ENCODE results near the gene ABCA2. TPM values are rescaled to one million over a fixed set of nuclear protein-coding genes. Genes with fewer than 3 reads are reported as not detected.

Gene ABCA2
- total RNA-seq, 3 donors from 2014 or later = 17.0 to 30.6 (median 18.9) TPM

DNA sequence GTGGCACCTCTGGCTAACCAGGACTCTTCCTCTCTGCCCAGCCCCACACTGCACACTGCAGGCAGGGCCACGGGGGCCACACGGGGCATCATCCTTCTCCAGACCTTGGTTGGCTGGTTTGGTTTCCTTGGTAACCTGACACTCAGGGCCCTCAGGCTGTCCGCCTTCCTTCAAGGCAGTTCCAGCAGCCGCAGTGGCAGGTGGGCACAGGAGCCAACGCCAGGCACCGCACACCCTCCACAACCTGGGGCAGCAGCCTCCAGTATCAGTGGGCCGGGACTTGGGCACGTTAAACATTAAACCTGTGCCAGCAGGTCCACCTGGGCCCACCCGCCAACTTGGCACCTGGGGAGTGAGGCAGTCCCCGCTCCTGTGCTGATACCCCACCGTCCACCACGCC lies 16.0 kb upstream of the ABCA2 start:
- Histone ChIP-seq H3K36me3 (no peaks in the 10 kb centered on the region), H3K27ac (peak overlapping the region in 1 of 2 donors; percentile 66), H3K4me3 (peak overlapping the region; percentile 28 to 91 (median 64)), H3K27me3 (peaks cover 5 to 17% of the 10 kb centered on the region in 2 donors), H3K9me3 (no peaks in the 10 kb centered on the region), H3K4me1 (peaks cover 10 to 12% of the 10 kb centered on the region in 2 donors)
- intact Hi-C loops (cut with DNase I; ENCODE audit: low total_unique reads) = no loop called here
- DNase-seq (ENCODE audit: low spot score in 2 of 2) = no peak
- no peak for TF ChIP-seq POLR2A (IDR thresholded peaks at IDR 0.05)
- TF ChIP-seq CTCF (IDR thresholded peaks at IDR 0.05) = no peak
- no peak for TF ChIP-seq POLR2AphosphoS5 (IDR thresholded peaks at IDR 0.05)

DNA sequence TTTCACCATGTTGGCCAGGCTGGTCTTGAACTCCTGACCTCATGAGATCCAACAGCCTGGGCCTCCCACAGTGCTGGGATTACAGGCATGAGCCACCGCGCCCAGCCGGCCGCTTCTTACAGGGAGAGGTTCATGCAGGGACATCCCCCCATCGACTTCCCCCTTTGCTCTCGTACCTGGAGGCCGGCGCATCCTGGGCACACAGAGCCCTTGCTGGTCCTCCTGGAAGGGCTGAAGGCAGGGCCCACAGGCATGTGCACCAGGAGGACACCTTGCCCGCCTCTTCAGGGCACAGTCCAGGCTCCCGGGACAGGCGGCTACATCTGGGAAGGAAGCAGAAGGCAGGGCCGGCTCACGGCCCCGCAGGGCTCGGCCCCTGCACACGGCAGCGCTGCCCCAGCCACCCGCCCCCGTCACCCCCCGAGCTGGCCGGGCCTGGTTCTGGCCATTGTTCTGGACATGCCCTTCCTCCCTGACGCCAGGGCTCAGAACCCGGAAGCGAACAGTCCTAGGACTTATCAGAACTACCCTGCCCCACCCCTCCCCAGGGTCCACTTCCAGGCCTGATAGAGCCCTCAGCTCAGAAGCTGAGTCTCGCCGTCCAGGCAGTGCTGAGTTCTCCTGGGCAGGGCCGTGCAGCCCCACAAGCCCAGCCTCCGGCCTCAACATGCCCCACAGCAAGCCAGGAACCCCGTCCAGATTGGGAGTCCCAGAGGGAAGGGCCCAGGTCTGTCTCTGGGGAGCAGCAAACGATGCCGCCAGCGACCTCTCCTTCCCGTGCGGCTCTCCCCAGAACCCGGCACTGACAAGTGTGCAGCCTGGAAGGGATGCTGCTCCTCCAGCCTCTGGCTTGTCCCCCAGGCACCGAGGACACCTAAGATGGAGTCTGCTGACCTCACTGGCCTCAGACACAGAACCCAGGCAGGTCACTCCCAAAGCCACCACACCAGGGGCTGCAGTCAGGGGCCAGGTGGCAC lies 15.0 kb upstream of the ABCA2 start:
- no peak for DNase-seq (ENCODE audit: low spot score in 2 of 2)
- H3K36me3 ChIP-seq = no peaks in the 10 kb centered on the region
- H3K4me1 ChIP-seq = peaks cover 10 to 12% of the 10 kb centered on the region in 2 donors
- intact Hi-C loops (cut with DNase I; ENCODE audit: low total_unique reads) = no loop called here
- TF ChIP-seq POLR2A (IDR thresholded peaks at IDR 0.05) = no peak
- no peak for TF ChIP-seq POLR2AphosphoS5 (IDR thresholded peaks at IDR 0.05)
- no peak for TF ChIP-seq CTCF (IDR thresholded peaks at IDR 0.05)
- H3K27me3 ChIP-seq = peaks cover 0 to 11% of the 10 kb centered on the region in 2 donors
- peak overlapping the region; percentile 15 to 91 (median 28) for H3K4me3 ChIP-seq
- H3K9me3 ChIP-seq = no peaks in the 10 kb centered on the region
- H3K27ac ChIP-seq = peak overlapping the region in 1 of 2 donors; percentile 66

- no peaks in the 10 kb centered on the region for H3K9me3 ChIP-seq
- DNase-seq (ENCODE audit: low spot score in 2 of 2) = no peak
- no peaks in the 10 kb centered on the region for H3K36me3 ChIP-seq
- H3K27me3 ChIP-seq = no peaks in the 10 kb centered on the region
- TF ChIP-seq CTCF (IDR thresholded peaks at IDR 0.05) = no peak
- no peak for TF ChIP-seq POLR2A (IDR thresholded peaks at IDR 0.05)
- no peak for TF ChIP-seq POLR2AphosphoS5 (IDR thresholded peaks at IDR 0.05)
- H3K4me3 ChIP-seq = peak overlapping the region in 2 of 3 donors; percentile 17 to 41
- H3K27ac ChIP-seq = no peak overlapping the region
- intact Hi-C loops (cut with DNase I; ENCODE audit: low total_unique reads) = no loop called here
- peaks cover 9 to 12% of the 10 kb centered on the region in 2 donors for H3K4me1 ChIP-seq
Measured at GRCh38 chr9:137041124-137041523, 13.1 kb upstream of the ABCA2 start.

GRCh38 chr9:137040568-137040967 lies 12.5 kb upstream of the ABCA2 start:
- Histone ChIP-seq H3K27ac (no peak overlapping the region), H3K9me3 (no peaks in the 10 kb centered on the region), H3K4me3 (peak overlapping the region in 2 of 3 donors; percentile 13 to 17), H3K36me3 (no peaks in the 10 kb centered on the region), H3K4me1 (peaks cover 5 to 12% of the 10 kb centered on the region in 2 donors), H3K27me3 (no peaks in the 10 kb centered on the region)
- DNase-seq (ENCODE audit: low spot score in 2 of 2) = no peak
- intact Hi-C loops (cut with DNase I; ENCODE audit: low total_unique reads) = no loop called here
- TF ChIP-seq CTCF (IDR thresholded peaks at IDR 0.05) = no peak
- TF ChIP-seq POLR2AphosphoS5 (IDR thresholded peaks at IDR 0.05) = no peak
- no peak for TF ChIP-seq POLR2A (IDR thresholded peaks at IDR 0.05)

Measured in breast epithelium (tissue), 4 donors.